Parathyroid adenoma (tissue), 2 donors: ENCODE data around the gene PTPRC.

Source experiments
- H2AFZ ChIP-seq: fragments of 300-600 bp; sonication (generic); one replicate; pipeline ENCODE4 v1.7.0; 2017; ENCODE audit warnings: antibody characterized with exemption, mild to moderate bottlenecking
- H3K27ac ChIP-seq: fragments of 300-600 bp; sonication (generic); one replicate; pipeline ENCODE4 v1.7.0; 2017
- H3K27me3 ChIP-seq: fragments of 300-600 bp; sonication (generic); one replicate; pipeline ENCODE4 v1.7.0; 2017; ENCODE audit warnings: low read length; ENCODE audit not compliant: control insufficient read depth, insufficient read depth
- H3K36me3 ChIP-seq: fragments of 300-600 bp; sonication (generic); one replicate; pipeline ENCODE4 v1.7.0; 2017; ENCODE audit warnings: low read length; ENCODE audit not compliant: control insufficient read depth, insufficient read depth
- H3K4me1 ChIP-seq: fragments of 300-600 bp; sonication (generic); one replicate; pipeline ENCODE4 v1.7.0; 2017; ENCODE audit warnings: control low read depth
- H3K4me2 ChIP-seq: fragments of 300-600 bp; sonication (generic); one replicate; pipeline ENCODE4 v1.7.0; 2017; ENCODE audit warnings: low read length
- H3K4me3 ChIP-seq: fragments of 300-600 bp; sonication (generic); one replicate; pipeline ENCODE4 v1.7.0; 2017; ENCODE audit warnings: low read depth, low read length
- H3K79me2 ChIP-seq: fragments of 300-600 bp; sonication (generic); one replicate; pipeline ENCODE4 v1.7.0; 2017; ENCODE audit warnings: control low read depth
- H3K9ac ChIP-seq: fragments of 300-600 bp; sonication (generic); one replicate; pipeline ENCODE4 v1.7.0; 2017; ENCODE audit warnings: mild to moderate bottlenecking
- H3K9me3 ChIP-seq: fragments of 300-600 bp; sonication (generic); one replicate; pipeline ENCODE4 v1.7.0; 2017; ENCODE audit warnings: low read length; ENCODE audit not compliant: control insufficient read depth
- CTCF ChIP-seq: fragments of 300-600 bp; sonication (generic); IDR thresholded peaks from one replicate; pipeline ENCODE4 v1.7.0; 2017; ENCODE audit warnings: antibody characterized with exemption, mild to moderate bottlenecking
- donor health status: primary hyperparathyroidism.

PTPRC gene

GRCh38 chr1:198723127-198723526 lies 84.3 kb downstream of the PTPRC start:
- H3K4me1 ChIP-seq = no peaks in the 10 kb centered on the region
- no peak overlapping the region for H3K4me2 ChIP-seq
- no peaks in the 10 kb centered on the region for H3K79me2 ChIP-seq
- H3K27ac ChIP-seq = no peak overlapping the region
- no peak for TF ChIP-seq CTCF
- no peak overlapping the region for H3K9ac ChIP-seq
- H3K36me3 ChIP-seq = no peaks in the 10 kb centered on the region
- H2AFZ ChIP-seq = no peak overlapping the region
- H3K4me3 ChIP-seq = no peak overlapping the region
- H3K27me3 ChIP-seq = no peaks in the 10 kb centered on the region
- no peaks in the 10 kb centered on the region for H3K9me3 ChIP-seq

GRCh38 chr1:198725090-198725489 lies 86.2 kb downstream of the PTPRC start:
- TF ChIP-seq CTCF = no peak
- H2AFZ ChIP-seq = no peak overlapping the region
- no peaks in the 10 kb centered on the region for H3K79me2 ChIP-seq
- H3K9ac ChIP-seq = no peak overlapping the region
- H3K27ac ChIP-seq = no peak overlapping the region
- H3K4me3 ChIP-seq = no peak overlapping the region
- H3K27me3 ChIP-seq = no peaks in the 10 kb centered on the region
- no peaks in the 10 kb centered on the region for H3K36me3 ChIP-seq
- H3K4me1 ChIP-seq = no peaks in the 10 kb centered on the region
- no peak overlapping the region for H3K4me2 ChIP-seq
- no peaks in the 10 kb centered on the region for H3K9me3 ChIP-seq

GRCh38 chr1:198726455-198726854 lies 87.6 kb downstream of the PTPRC start:
- no peaks in the 10 kb centered on the region for H3K9me3 ChIP-seq
- no peak overlapping the region for H3K9ac ChIP-seq
- H3K4me2 ChIP-seq = no peak overlapping the region
- TF ChIP-seq CTCF = no peak
- H2AFZ ChIP-seq = no peak overlapping the region
- no peaks in the 10 kb centered on the region for H3K27me3 ChIP-seq
- H3K27ac ChIP-seq = no peak overlapping the region
- H3K4me1 ChIP-seq = no peaks in the 10 kb centered on the region
- no peak overlapping the region for H3K4me3 ChIP-seq
- no peaks in the 10 kb centered on the region for H3K36me3 ChIP-seq
- H3K79me2 ChIP-seq = no peaks in the 10 kb centered on the region

- H3K36me3 ChIP-seq = no peaks in the 10 kb centered on the region
- no peak overlapping the region for H3K4me3 ChIP-seq
Observed at GRCh38 chr1:198729195-198729863, 90.5 kb downstream of the PTPRC start.

More at GRCh38 chr1:198729195-198729863, 90.5 kb downstream of the PTPRC start:
- Histone ChIP-seq H3K4me1 (no peaks in the 10 kb centered on the region), H3K9ac (no peak overlapping the region), H3K27me3 (no peaks in the 10 kb centered on the region), H3K27ac (no peak overlapping the region), H3K9me3 (no peaks in the 10 kb centered on the region), H2AFZ (no peak overlapping the region), H3K4me2 (no peak overlapping the region), H3K79me2 (no peaks in the 10 kb centered on the region)
- TF ChIP-seq CTCF = no peak
